B cell (primary cell): ENCODE results near the gene SLC7A5. TPM values are rescaled to one million over a fixed set of nuclear protein-coding genes. Genes with fewer than 3 reads are reported as not detected.
"Not testable (repeated sequence)": the region's sequence is repeated elsewhere in the genome, so short reads cannot be mapped to it uniquely, and the experiment has no call there.

ENCODE experiments used
- ATAC-seq: fragments of 200-7000 bp; cut with Tn5 transposase; one replicate; pipeline ENCODE4 v1.10.0; 2021; ENCODE audit warnings: low read depth, mild to moderate bottlenecking, moderate number of reproducible peaks, moderate library complexity
- CTCF ChIA-PET: fragments of 350-600 bp; sonication (Branson Sonifier 250); formaldehyde crosslinking; loops from one replicate; lab custom pipeline; 2021; ENCODE audit warnings: antibody characterized with exemption, inconsistent platforms; lab: Charles Lee
- POLR2A ChIA-PET: fragments of 350-600 bp; sonication (Branson Sonifier 250); formaldehyde crosslinking; loops from one replicate; lab custom pipeline; 2021; ENCODE audit warnings: antibody characterized with exemption; lab: Charles Lee
- DNase-seq: peaks from one replicate; pipeline ENCODE4 v3.0.0; 2013
- H2AFZ ChIP-seq: 2 replicates; pipeline ENCODE4 v1.6.1; 2012; ENCODE audit warnings: mild to moderate bottlenecking, low read depth, low read length; ENCODE audit not compliant: insufficient read depth, poor library complexity, severe bottlenecking
- H3K27ac ChIP-seq, 2 donors: 1 replicate in 1 of 2; 2 replicates in 1 of 2; pipeline ENCODE4 v1.5.1; 2012 to 2013; ENCODE audit warnings: low read length in 2 of 2, mild to moderate bottlenecking in 2 of 2, moderate library complexity in 1 of 2
- H3K27me3 ChIP-seq, 4 experiments: fragments of 200-600 bp in 1 of 4; sonication (generic) in 1 of 4; replicated peaks in 1 of 4; 1 replicate in 2 of 4; 2 replicates in 2 of 4; pipeline versions ENCODE4 v1.6.1 to v1.7.0; 2013 to 2016; ENCODE audit warnings: low read length in 3 of 4, mild to moderate bottlenecking in 2 of 4, mixed read lengths in 1 of 4, moderate library complexity in 1 of 4; ENCODE audit not compliant: insufficient read depth in 4 of 4, control insufficient read depth in 3 of 4; ENCODE audit errors: control extremely low read depth in 1 of 4
- H3K36me3 ChIP-seq, 2 experiments: replicated peaks in 1 of 2; 1 replicate in 1 of 2; 2 replicates in 1 of 2; pipeline versions ENCODE4 v1.6.1 to v1.7.1; 2013; ENCODE audit warnings: low read length in 1 of 2; ENCODE audit not compliant: insufficient read depth in 2 of 2, control insufficient read depth in 1 of 2; ENCODE audit errors: control extremely low read depth in 1 of 2, extremely low read depth in 1 of 2
- H3K4me1 ChIP-seq, 2 donors: fragments of 200-600 bp in 1 of 2; sonication (generic) in 1 of 2; 1 replicate in 1 of 2; 2 replicates in 1 of 2; pipeline versions ENCODE4 v1.5.1 to v1.6.1; 2013 to 2017; ENCODE audit warnings: low read length in 2 of 2; ENCODE audit not compliant: control insufficient read depth in 2 of 2, insufficient read depth in 2 of 2
- H3K4me2 ChIP-seq: replicated peaks from 2 replicates; pipeline ENCODE3; 2012; ENCODE audit warnings: mild to moderate bottlenecking, low read depth, low read length; ENCODE audit not compliant: poor library complexity, severe bottlenecking
- H3K4me3 ChIP-seq, 5 experiments: fragments of 200-600 bp in 1 of 5; sonication (generic) in 1 of 5; 1 replicate in 3 of 5; 2 replicates in 2 of 5; pipeline versions ENCODE4 v1.5.1 to v1.7.0; 2011 to 2016; ENCODE audit warnings: low read length in 4 of 5, mild to moderate bottlenecking in 4 of 5, low read depth in 2 of 5, control low read depth in 1 of 5, moderate library complexity in 1 of 5; ENCODE audit not compliant: insufficient read depth in 1 of 5; ENCODE audit errors: control extremely low read depth in 1 of 5, extremely low read depth in 1 of 5
- H3K79me2 ChIP-seq: fragments of 200-600 bp; sonication (generic); one replicate; pipeline ENCODE4 v1.6.0; 2016; ENCODE audit warnings: low read length; ENCODE audit not compliant: control insufficient read depth, insufficient read depth
- H3K9ac ChIP-seq: fragments of 200-600 bp; sonication (generic); 2 replicates; pipeline ENCODE4 v1.6.1; 2017; ENCODE audit warnings: mild to moderate bottlenecking, low read length, moderate library complexity
- H3K9me3 ChIP-seq, 3 donors: one replicate each; pipeline versions ENCODE4 v1.6.1 to v1.7.1; 2013; ENCODE audit warnings: low read length in 2 of 3; ENCODE audit not compliant: control insufficient read depth in 2 of 3, insufficient read depth in 1 of 3; ENCODE audit errors: control extremely low read depth in 1 of 3
- H4K20me1 ChIP-seq: 2 replicates; pipeline ENCODE4 v1.6.0; 2012; ENCODE audit warnings: mild to moderate bottlenecking, low read length; ENCODE audit not compliant: insufficient read depth, control insufficient read depth, poor library complexity, severe bottlenecking
- H3K27ac Mint-ChIP-seq: one replicate; pipeline ENCODE4 v1.8.0; 2021; ENCODE audit warnings: mixed read lengths
- H3K27me3 Mint-ChIP-seq: one replicate; pipeline ENCODE4 v1.8.0; 2021; ENCODE audit warnings: mixed read lengths
- H3K4me1 Mint-ChIP-seq: one replicate; pipeline ENCODE4 v1.8.0; 2021; ENCODE audit warnings: mixed read lengths
- H3K4me3 Mint-ChIP-seq: one replicate; pipeline ENCODE4 v1.8.0; 2021; ENCODE audit warnings: mixed read lengths
- H3K9me3 Mint-ChIP-seq: one replicate; pipeline ENCODE4 v1.8.0; 2022; ENCODE audit warnings: mixed read lengths; ENCODE audit not compliant: insufficient read depth
- EZH2 ChIP-seq: IDR thresholded peaks from 2 replicates; pipeline ENCODE4 v1.6.1; 2012; ENCODE audit warnings: borderline replicate concordance, low read depth, mild to moderate bottlenecking, moderate library complexity, low read length; ENCODE audit not compliant: insufficient read depth, poor library complexity, severe bottlenecking
- WGBS: methylation state at CpG from one replicate; pipeline ENCODE4 v1.1.5; 2013; ENCODE audit warnings: missing lambda C conversion rate; ENCODE audit not compliant: insufficient coverage; 5-methylcytosine and 5-hydroxymethylcytosine counted together
- intact Hi-C: fragments of 100-400 bp; cut with micrococcal nuclease; formaldehyde crosslinking; loops from one replicate; pipeline ENCODE4 v1.10.0; 2022
- polyA minus RNA-seq: library from RNA; depleted of rRNA, polyadenylated mRNA; stranded (reverse); fragments of >200 nt; gene quantifications from 2 replicates; pipeline ENCODE4 v1.2.3, GENCODE V29; 2012
- polyA plus RNA-seq: library from polyadenylated mRNA; depleted of rRNA; stranded (reverse); fragments of >200 nt; gene quantifications from 2 replicates; pipeline ENCODE4 v1.2.3, GENCODE V29; 2012
- total RNA-seq, 2 donors: library from RNA; stranded (reverse); fragments of 120-200 nt in 1 of 2; gene quantifications; 1 replicate in 1 of 2; 2 replicates in 1 of 2; pipeline versions ENCODE4 v1.2.3 to v1.2.4, GENCODE V29; 2013 to 2022
- TF ChIP-seq, protein P1 (sequence below): fragments of 200-600 bp; IDR thresholded peaks from one replicate; pipeline ENCODE4 v1.8.0; 2022; ENCODE audit warnings: antibody characterized with exemption, mild to moderate bottlenecking

The SLC7A5 gene
- total RNA-seq (20.5 and 20.9 TPM in 2 replicates), polyA plus RNA-seq (2.5 and 19.0 TPM in 2 replicates), polyA minus RNA-seq (11.7 and 21.5 TPM in 2 replicates)
- 1.8 TPM for total RNA-seq (2013)

GRCh38 chr16:87869061-87869878 lies at the start of gene SLC7A5:
SLC7A5 (minus strand) TSS chr16:87869507; CDS start chr16:87869422, 85 bp downstream.
- Histone ChIP-seq H2AFZ (peak within 1 kb of the TSS; percentile 71), H3K4me2 (peak within 1 kb of the TSS; percentile 76), H3K9ac (peak within 1 kb of the TSS; percentile 66), H3K27ac (peak within 1 kb of the TSS; percentile 29 to 57), H3K4me3 (peak within 1 kb of the TSS; percentile 7 to 65 (median 59)), H3K4me1 (peaks cover 5 to 25% of the 10 kb centered on the region in 2 donors)
- POLR2A ChIA-PET, result interaction anchor here (0.9 to 2.8 kb wide), 3 partner anchors 59 to 89 kb away, joined by 3 to 30 read pairs (median 4); no protein-coding TSS in a partner anchor
- H3K9me3 ChIP-seq, H3K9me3 Mint-ChIP-seq, H3K36me3 ChIP-seq, H4K20me1 ChIP-seq, intact Hi-C loops, H3K79me2 ChIP-seq, H3K27me3 ChIP-seq, H3K27me3 Mint-ChIP-seq: not testable (repeated sequence)
- Mint-ChIP-seq H3K4me3 (peak within 1 kb of the TSS; percentile 95), H3K4me1 (peaks cover 40% of the 10 kb centered on the region), H3K27ac (peak within 1 kb of the TSS; percentile 88)
- CTCF ChIA-PET, result interaction anchor here (1.4 to 13.1 kb wide), 8 partner anchors 13 to 87 kb away, joined by 3 to 498 read pairs (median 8); no protein-coding TSS in a partner anchor
- ATAC-seq, result peak; percentile 86
- DNase-seq, result peak; percentile 91
- under 1% methylated on average over 92 of the region's 109 CpGs for WGBS

- H3K4me2 ChIP-seq, result no peak overlapping the region
- intact Hi-C loops, result no loop called here
- Mint-ChIP-seq H3K4me3 (no peak overlapping the region), H3K9me3 (no peaks in the 10 kb centered on the region), H3K4me1 (no peaks in the 10 kb centered on the region), H3K27ac (no peak overlapping the region), H3K27me3 (peaks cover 18% of the 10 kb centered on the region)
- no peaks in the 10 kb centered on the region for H3K9me3 ChIP-seq
- no peak for TF ChIP-seq EZH2
- TF ChIP-seq, protein P1, sequence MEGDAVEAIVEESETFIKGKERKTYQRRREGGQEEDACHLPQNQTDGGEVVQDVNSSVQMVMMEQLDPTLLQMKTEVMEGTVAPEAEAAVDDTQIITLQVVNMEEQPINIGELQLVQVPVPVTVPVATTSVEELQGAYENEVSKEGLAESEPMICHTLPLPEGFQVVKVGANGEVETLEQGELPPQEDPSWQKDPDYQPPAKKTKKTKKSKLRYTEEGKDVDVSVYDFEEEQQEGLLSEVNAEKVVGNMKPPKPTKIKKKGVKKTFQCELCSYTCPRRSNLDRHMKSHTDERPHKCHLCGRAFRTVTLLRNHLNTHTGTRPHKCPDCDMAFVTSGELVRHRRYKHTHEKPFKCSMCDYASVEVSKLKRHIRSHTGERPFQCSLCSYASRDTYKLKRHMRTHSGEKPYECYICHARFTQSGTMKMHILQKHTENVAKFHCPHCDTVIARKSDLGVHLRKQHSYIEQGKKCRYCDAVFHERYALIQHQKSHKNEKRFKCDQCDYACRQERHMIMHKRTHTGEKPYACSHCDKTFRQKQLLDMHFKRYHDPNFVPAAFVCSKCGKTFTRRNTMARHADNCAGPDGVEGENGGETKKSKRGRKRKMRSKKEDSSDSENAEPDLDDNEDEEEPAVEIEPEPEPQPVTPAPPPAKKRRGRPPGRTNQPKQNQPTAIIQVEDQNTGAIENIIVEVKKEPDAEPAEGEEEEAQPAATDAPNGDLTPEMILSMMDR, result no peak
- H2AFZ ChIP-seq, result no peak overlapping the region
- no peak overlapping the region for H3K4me3 ChIP-seq
- ChIA-PET POLR2A (no interaction called here), CTCF (no interaction called here)
- peaks cover 0 to 9% (median 1%) of the 10 kb centered on the region in 4 experiments for H3K27me3 ChIP-seq
- H4K20me1 ChIP-seq, result no peaks in the 10 kb centered on the region
- no peaks in the 10 kb centered on the region for H3K79me2 ChIP-seq
- no peaks in the 10 kb centered on the region for H3K4me1 ChIP-seq
- H3K36me3 ChIP-seq, result no peaks in the 10 kb centered on the region
- ATAC-seq (no peak), DNase-seq (no peak)
- H3K9ac ChIP-seq, result no peak overlapping the region
- 93% methylated on average over 13 of the region's 13 CpGs for whole genome bisulfite sequencing
- H3K27ac ChIP-seq, result no peak overlapping the region
These were observed 49.0 kb upstream of the SLC7A5 start for GRCh38 chr16:87918338-87918737.
